ENCODE measurements around the gene GNAI1.

The GNAI1 gene

DNA sequence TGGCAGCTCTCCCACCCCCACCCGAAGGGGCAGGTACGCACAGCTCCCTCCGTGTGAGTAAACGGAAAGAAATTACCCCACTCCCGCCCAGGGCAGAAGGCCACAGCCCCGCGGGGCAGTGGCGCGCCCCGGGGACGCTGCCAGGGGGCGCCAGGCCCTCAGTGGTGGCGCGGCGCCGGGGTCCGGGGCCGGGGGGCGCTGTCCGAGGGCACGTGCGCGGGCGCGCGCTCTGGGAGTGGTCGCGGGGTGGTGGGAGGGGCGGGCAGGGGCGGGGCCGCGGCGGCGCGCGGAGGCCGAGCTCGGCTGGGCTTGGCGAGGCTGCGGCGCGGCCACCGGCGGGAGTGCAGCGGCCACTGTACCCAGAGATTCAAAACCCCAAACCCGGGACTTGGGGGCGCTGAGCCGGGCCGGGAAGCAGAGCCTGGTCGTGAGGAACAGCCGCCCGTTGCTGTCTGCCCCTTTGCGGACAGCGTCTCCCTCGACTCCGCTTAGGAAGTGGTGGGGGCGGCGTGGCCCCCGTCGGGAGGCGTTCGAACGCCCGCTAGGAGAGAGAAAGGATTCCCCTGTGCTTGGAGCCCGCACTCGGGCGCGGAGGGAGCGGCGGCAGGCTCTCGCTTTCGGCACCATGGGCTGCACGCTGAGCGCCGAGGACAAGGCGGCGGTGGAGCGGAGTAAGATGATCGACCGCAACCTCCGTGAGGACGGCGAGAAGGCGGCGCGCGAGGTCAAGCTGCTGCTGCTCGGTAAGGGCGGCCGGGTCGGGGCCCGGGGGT is at the start of gene GNAI1:
GNAI1 (plus strand) TSS at position 296 of the 773 bp plus-strand sequence; CDS start at position 626, 330 bp downstream.
- DNase-seq (ENCODE audit: low read depth) = no peak

DNA sequence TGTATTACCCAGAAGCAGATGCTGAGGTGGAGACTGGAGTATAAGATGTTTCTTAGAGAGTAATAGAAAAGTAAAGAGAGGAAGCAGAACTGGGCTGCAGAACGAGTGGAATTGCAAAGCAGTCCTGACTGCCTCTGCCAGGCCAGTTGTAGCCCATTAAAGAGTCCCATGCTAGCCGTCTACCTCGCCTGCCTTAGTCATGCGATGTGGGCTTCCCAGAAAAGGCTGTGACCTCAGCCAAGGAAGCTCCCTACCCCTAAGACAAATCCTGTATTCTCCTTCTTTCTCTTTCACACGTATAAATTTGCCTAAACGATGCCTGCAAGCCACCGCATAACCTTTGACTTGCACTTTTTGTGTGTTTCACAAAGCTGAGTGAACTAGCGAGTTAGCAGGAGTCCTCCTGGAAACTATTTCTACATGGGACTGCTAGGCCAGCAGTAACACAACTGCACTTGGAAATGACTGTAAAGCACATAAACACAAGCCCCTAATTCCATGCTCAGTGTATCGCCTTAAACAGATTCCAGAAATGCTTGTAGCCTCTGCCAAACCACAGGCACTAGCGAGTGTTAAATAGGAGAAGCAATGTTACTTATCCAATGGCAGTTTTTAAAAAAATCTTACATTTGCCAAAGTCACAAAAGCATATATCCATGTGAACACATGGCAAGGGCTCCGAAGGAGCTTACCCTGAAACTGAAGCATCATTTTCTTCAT is 47.4 kb upstream of the GNAI1 start:
- DNase-seq (ENCODE audit: low read depth) = no peak

DNA sequence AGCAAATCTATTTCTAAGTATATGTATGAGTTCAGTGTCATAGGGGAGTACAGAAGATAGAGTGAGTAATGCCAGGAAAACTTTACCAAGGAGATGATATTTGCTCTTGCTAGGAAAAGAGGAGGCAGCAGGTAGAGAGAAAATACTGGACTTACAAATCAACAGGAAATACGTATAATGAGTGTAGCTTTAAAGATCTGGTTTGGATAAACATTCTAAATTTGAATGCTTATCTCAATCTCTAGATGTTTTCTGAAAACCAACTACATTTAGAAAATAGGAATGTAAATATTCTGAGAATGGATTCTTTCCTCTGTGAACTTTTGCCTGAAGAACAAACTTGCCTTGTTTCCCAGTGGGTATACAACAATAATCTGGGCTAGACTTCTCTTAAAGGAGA is 46.9 kb upstream of the GNAI1 start:
- DNase-seq (ENCODE audit: low read depth) = no peak

GRCh38 chr7:80088705-80089104 is 45.9 kb upstream of the GNAI1 start:
- DNase-seq (ENCODE audit: low read depth) = no peak

GRCh38 chr7:80089366-80089765 is 45.3 kb upstream of the GNAI1 start:
- DNase-seq (ENCODE audit: low read depth) = no peak

DNA sequence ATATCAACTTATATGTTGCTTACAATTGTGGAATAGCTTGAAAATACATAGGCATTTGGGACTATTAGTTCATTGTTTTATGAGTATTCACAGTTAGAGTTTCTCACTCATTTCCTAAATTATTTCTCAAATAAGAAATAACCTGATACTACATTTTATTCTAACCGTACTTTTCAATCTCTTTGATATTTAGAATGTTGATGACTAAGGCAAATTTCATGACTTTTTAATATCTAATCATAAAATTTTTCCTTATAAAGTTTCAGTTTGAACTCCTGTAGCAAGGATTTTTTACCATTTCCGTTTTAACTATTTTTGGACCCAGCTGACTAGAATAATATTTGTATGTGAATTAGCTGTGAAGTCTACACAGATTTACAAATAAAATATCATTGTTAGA is 41.3 kb upstream of the GNAI1 start:
- DNase-seq (ENCODE audit: low read depth) = no peak

GRCh38 chr7:80095545-80095944 is 39.1 kb upstream of the GNAI1 start:
- DNase-seq (ENCODE audit: low read depth) = no peak

DNA sequence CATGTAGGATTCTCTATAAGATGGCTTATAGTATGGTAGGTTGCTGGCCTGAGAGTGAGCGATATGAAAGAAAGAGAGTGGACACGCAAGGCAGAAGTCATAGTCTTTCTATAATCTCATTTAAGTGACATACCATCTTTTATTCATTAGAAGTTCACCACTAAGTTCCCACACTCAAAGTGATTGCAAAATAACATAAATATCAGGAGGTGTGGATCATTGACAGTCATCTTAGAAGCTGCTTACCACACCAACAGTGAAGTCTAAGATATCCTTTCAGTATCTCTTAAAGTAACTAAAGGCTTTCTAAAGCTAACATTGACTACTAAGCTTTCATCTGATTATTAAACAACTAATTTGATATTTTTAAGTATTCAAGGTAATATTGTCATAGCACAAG is 36.9 kb upstream of the GNAI1 start:
- DNase-seq (ENCODE audit: low read depth) = no peak

DNA sequence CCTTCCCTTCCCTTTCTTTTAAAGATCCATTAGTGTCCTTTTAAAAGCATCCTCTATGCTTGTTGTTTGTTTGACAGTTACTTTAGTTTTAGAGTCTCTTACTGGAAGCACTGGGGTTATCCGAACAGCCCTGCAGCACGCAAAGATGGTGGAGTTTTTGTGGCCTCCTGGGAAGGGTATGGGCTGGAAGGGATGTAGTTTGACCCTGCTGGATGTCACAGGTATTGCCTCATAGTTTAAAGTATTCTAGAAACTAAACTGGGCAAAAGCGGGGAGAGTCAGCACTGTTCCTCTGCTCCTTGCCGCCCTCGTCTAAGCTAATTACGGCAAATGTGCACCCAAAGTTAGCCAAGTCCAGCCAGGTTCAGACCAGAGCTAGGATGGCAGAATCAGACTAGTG is 35.8 kb upstream of the GNAI1 start:
- DNase-seq (ENCODE audit: low read depth) = no peak

- no peak for DNase-seq (ENCODE audit: low read depth)
These were observed 34.4 kb upstream of the GNAI1 start for GRCh38 chr7:80100254-80100653.

- no peak for DNase-seq (ENCODE audit: low read depth)
These were observed 28.8 kb upstream of the GNAI1 start for GRCh38 chr7:80105701-80106408.

DNA sequence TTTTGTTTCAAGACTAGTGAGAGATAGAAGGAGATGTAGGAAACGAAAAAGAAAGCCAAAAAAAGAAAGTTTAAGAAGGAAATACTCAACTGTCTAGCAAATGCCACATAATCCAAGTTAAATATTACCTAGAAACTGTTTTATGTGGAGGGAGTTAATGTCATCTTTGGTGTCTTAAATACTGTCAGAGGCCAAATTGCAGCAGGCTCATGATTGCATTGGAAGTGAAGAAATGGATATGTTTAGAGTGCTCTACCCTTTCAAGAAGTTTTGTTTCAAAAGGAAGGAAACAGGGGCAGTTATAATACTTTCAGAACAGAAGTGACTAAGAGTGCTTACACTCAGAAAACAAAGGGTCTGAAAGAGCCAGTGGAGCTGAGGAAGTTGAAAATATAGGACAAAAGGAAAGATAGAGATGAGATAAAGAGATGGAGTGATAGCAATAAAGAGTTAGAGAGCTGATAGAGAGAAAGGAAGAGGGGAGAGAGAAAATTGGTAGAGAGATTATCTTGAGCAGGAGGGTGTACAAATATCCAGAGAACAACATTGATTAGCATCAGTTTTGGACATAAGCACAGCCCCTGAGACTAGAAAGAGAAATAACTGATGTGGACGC is 28.0 kb upstream of the GNAI1 start:
- no peak for DNase-seq (ENCODE audit: low read depth)

DNA sequence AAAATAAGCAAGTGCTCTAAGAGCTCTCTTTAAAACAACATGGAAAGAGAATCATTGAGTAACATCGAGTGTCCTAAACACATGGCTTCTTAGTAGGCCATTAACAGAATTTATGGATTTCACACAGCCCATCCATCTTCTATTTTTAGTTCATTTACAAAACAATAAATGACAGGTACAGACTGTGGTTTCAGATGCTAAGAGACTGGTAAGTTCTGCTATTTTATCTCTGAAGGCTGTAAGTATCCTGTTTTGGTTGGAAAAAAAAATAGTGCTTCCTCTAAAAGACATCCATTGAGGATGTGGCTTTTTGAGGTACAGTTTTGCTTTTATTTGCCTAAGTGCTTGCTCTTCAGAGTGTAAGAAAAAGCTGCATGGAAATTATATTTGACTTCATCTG is 27.4 kb upstream of the GNAI1 start:
- no peak for DNase-seq (ENCODE audit: low read depth)

DNA sequence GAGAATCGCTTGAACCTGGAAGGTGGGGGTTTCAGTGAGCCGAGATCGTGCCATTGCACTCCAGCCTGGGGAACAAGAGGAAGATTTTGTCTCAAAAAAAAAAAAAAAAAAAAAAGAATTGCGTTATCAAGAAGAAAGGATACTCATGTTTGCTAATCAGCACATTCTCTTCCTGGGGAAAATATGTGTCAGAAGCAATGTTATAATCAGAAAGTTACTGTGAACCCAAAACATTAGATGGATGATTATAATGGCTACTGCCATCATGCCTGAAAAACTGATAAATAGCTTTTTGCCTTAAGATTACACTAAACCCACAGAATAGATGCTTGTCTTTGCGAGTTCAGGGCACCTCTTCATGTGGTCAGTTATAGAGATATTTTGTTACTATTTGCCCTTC is 24.3 kb upstream of the GNAI1 start:
- DNase-seq (ENCODE audit: low read depth) = no peak

- no peak for DNase-seq (ENCODE audit: low read depth)
These were observed 20.5 kb upstream of the GNAI1 start for GRCh38 chr7:80114159-80114558.

GRCh38 chr7:80124526-80125264 is 9.9 kb upstream of the GNAI1 start:
- DNase-seq (ENCODE audit: low read depth) = no peak

DNA sequence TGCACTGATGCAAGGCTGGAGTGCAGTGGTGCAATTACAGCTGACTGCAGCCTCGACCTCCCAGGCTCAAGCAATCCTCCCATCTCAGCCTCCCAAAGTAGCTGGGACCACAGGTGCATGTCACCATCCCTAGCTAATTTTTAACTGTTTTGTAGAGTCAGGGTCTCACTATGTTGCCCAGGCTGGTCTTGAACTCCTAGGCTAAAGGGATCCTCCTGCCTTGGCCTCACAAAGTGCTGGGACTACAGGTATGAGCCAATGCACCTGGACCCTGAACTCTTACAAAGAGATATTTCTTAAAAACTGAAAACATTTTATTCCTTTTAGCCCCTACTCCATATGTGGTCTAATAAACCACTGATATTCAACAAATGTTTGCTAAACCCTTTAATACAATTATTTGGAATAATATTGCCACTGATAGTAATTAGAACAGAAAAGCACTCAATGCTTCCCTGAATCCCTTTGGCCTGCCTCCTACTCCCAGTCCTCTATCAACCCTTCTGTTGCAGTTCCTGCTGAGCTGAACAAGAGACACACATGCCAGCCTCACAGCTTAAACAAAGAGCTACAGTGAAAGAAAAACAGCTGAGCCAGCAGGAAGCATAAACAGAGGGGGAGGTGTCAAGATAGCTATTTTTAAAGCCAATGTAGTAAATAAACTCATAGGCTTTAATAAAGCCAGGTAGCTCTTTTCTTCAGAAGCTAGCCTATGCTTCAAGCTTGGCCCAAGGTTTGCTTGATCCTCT is 7.0 kb upstream of the GNAI1 start:
- DNase-seq (ENCODE audit: low read depth) = no peak

DNA sequence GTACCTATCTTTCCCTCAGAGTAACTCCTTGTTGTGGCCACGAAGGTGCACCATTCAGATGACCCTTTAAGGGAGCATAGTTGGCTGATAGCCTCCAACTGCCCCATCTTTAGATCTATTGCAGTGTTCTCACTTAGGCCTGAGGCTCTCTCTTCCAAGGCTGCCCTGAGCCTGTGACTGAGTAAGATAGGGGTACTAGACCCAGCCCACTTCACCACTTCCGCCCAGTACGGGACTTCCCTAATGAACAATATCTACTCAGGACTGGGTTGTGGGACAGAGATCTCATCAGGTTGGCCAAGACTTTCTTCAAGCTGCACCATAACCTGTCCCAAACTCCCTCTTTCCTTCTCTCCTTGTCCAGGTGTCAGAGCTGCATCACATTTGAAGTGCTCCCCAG is 5.7 kb upstream of the GNAI1 start:
- DNase-seq (ENCODE audit: low read depth) = no peak

DNA sequence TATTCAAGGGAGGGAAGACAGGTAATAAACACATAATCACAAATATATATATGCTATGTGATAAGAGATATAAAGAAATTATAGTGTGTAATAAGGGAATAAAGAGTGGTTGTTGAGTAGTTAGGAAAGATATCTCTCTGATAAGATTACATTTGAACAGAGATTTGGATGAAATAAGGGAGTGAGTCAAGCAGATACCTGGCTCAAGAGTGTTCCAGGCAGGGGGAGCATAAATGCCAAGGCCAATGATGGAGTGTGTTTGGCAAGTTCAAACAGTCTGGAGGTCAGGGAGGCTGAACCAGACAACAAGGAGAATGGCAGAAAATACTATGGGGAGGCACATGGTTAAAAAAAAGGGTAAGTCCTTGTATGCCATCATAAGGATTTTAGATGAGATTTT is 4.8 kb upstream of the GNAI1 start:
- no peak for DNase-seq (ENCODE audit: low read depth)

DNA sequence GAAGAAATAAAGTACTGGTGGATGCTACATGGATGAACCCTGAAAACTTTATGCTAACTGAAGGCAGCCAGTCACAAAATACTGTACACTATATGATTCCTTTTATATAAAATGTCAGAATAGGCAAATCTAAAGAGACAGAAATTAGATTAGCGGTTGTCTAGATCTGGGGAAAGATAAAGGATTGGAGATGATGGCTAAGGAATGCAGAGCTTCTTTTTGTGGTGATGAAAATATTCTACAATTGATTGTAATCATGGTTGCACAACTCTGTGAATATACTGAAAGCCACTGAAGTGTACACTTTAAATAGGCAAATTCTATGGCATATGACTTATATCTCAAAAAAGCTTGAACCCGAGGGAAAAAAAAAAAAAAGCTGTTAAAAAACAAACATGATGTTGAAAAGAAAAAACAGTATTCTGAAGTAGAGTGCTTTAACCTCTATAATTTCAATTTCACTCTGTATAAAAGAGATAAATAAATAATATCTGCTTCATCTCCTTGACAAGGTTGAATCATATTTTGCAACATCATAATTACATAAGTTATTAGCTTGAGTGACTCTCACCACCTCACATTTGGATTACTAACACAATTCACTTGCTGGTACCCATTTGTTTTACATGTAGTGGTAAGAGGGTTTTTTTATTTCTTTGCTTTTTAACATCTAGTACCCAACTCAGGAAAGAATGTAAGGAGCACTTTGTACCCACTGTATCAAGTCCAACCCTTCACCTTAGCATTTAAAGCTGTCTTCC is 2.8 kb upstream of the GNAI1 start:
- no peak for DNase-seq (ENCODE audit: low read depth)

Data from stimulated activated CD8-positive, alpha-beta memory T cell treated with anti-CD3 and anti-CD28 coated beads, Interleukin-15, amount 100 ng/mL, for 24 hours (primary cell).